Endothelial cell of umbilical vein (primary cell): Measurements from ENCODE around the gene KLLN. TPM values are rescaled to one million over a fixed set of nuclear protein-coding genes. Genes with fewer than 3 reads are reported as not detected.

Source experiments
- BruUV-seq: library from RNA; stranded (reverse); fragments of 400-500 nt; replicated peaks from 2 replicates; lab custom pipeline; 2021; lab: Mats Ljungman, UMichigan
- CTCF ChIA-PET: fragments of 300-600, 350-600 bp; sonication (Branson Sonifier 250); formaldehyde crosslinking; loops from one replicate; lab custom pipeline; 2021; ENCODE audit warnings: antibody characterized with exemption, inconsistent platforms; lab: Charles Lee
- POLR2A ChIA-PET: fragments of 300-600, 350-600 bp; sonication (Branson Sonifier 250); formaldehyde crosslinking; loops from one replicate; lab custom pipeline; 2021; ENCODE audit warnings: antibody characterized with exemption, inconsistent platforms; lab: Charles Lee
- DNase-seq: peaks from one replicate; pipeline ENCODE4 v3.0.0-alpha.2; 2011; ENCODE audit warnings: low read depth, low spot score
- FAIRE-seq: peaks from 2 replicates; lab custom pipeline; 2011; peaks lifted over from hg19 to GRCh38; lab: Jason Lieb, UNC
- H2AFZ ChIP-seq: 2 replicates; pipeline ENCODE4 v1.6.0; 2012; ENCODE audit warnings: low read depth, low read length, control low read depth, inconsistent platforms
- H3K27ac ChIP-seq: 2 replicates; pipeline ENCODE4 v1.5.1; 2011; ENCODE audit warnings: low read depth, mild to moderate bottlenecking, control low read depth, low read length, moderate library complexity; ENCODE audit not compliant: insufficient read depth
- H3K27me3 ChIP-seq, 2 experiments: 2 replicates each; pipeline versions ENCODE4 v1.6.0 to v1.6.1; 2011; ENCODE audit warnings: low read length in 2 of 2, mixed read lengths in 1 of 2; ENCODE audit not compliant: control insufficient read depth in 2 of 2, insufficient read depth in 2 of 2
- H3K36me3 ChIP-seq, 2 experiments: 2 replicates in 1 of 2; 3 replicates in 1 of 2; pipeline ENCODE4 v1.5.1; 2011; ENCODE audit warnings: low read length in 2 of 2, mild to moderate bottlenecking in 1 of 2, moderate library complexity in 1 of 2; ENCODE audit not compliant: control insufficient read depth in 2 of 2, insufficient read depth in 2 of 2; ENCODE audit errors: extremely low read depth in 1 of 2
- H3K4me1 ChIP-seq: 3 replicates; pipeline ENCODE4 v1.5.1; 2011; ENCODE audit warnings: mild to moderate bottlenecking, low read length; ENCODE audit not compliant: control insufficient read depth, insufficient read depth; ENCODE audit errors: extremely low read depth
- H3K4me2 ChIP-seq: 2 replicates; pipeline ENCODE4 v1.6.1; 2011; ENCODE audit warnings: low read length, control low read depth, mixed read lengths; ENCODE audit not compliant: insufficient read depth
- H3K4me3 ChIP-seq, 3 experiments: fragments of 200-600 bp in 1 of 3; sonication (generic), shearing (Covaris generic) in 1 of 3; replicated peaks in 1 of 3; 2 replicates each; pipeline ENCODE4 v1.5.1; 2011 to 2016; ENCODE audit warnings: control low read depth in 3 of 3, low read length in 3 of 3, mild to moderate bottlenecking in 2 of 3, inconsistent platforms in 1 of 3, low read depth in 1 of 3, moderate library complexity in 1 of 3; ENCODE audit not compliant: insufficient read depth in 1 of 3
- H3K79me2 ChIP-seq: 2 replicates; pipeline ENCODE4 v1.6.0; 2012; ENCODE audit warnings: low read length, inconsistent platforms; ENCODE audit not compliant: control insufficient read depth, insufficient read depth
- H3K9ac ChIP-seq: replicated peaks from 2 replicates; pipeline ENCODE3; 2011; ENCODE audit warnings: low read length, control low read depth; ENCODE audit not compliant: insufficient read depth; ENCODE audit errors: extremely low read depth
- H3K9me1 ChIP-seq: replicated peaks from 3 replicates; pipeline ENCODE4 v1.6.0; 2011; ENCODE audit warnings: mild to moderate bottlenecking, low read length; ENCODE audit not compliant: control insufficient read depth, insufficient read depth; ENCODE audit errors: extremely low read depth
- H3K9me3 ChIP-seq: replicated peaks from 2 replicates; pipeline ENCODE4 v1.5.1; 2012; ENCODE audit warnings: low read length, inconsistent platforms; ENCODE audit not compliant: control insufficient read depth, insufficient read depth
- H4K20me1 ChIP-seq: replicated peaks from 2 replicates; pipeline ENCODE3; 2011; ENCODE audit warnings: mild to moderate bottlenecking, low read length; ENCODE audit not compliant: control insufficient read depth, insufficient read depth; ENCODE audit errors: extremely low read depth
- EZH2 ChIP-seq: IDR thresholded peaks from 2 replicates; pipeline ENCODE4 v1.6.1; 2012; ENCODE audit warnings: borderline replicate concordance, low read depth, mild to moderate bottlenecking, moderate library complexity, low read length, inconsistent platforms; ENCODE audit not compliant: severe bottlenecking
- FOS ChIP-seq: IDR thresholded peaks from 2 replicates; pipeline ENCODE4 v1.6.1; 2011; ENCODE audit warnings: mild to moderate bottlenecking, low read length, moderate library complexity, borderline replicate concordance; ENCODE audit not compliant: insufficient read depth
- GATA2 ChIP-seq: IDR thresholded peaks from 2 replicates; pipeline ENCODE4 v1.7.0; 2011; ENCODE audit warnings: low read depth, mild to moderate bottlenecking, moderate library complexity, mixed read lengths, low read length; ENCODE audit not compliant: insufficient read length, insufficient read depth
- JUN ChIP-seq: IDR thresholded peaks from 2 replicates; pipeline ENCODE4 v1.6.1; 2011; ENCODE audit warnings: borderline replicate concordance, low read depth; ENCODE audit not compliant: insufficient read length, insufficient read depth
- MYC ChIP-seq: IDR thresholded peaks from one replicate; pipeline ENCODE4 v1.6.1; 2011; ENCODE audit warnings: mild to moderate bottlenecking, low read depth, low read length
- POLR2A ChIP-seq: IDR thresholded peaks from 2 replicates; pipeline ENCODE4 v1.6.1; 2012; ENCODE audit warnings: low read depth, mild to moderate bottlenecking, control low read depth, low read length
- POLR2AphosphoS5 ChIP-seq: IDR thresholded peaks from 2 replicates; pipeline ENCODE4 v1.6.1; 2012; ENCODE audit warnings: low read depth, mild to moderate bottlenecking, control low read depth, low read length, moderate library complexity; ENCODE audit not compliant: insufficient read depth
- dilution Hi-C: fragments of 300-500 bp; cut with MboI; formaldehyde crosslinking; loops from one replicate; pipeline ENCODE4 v1.15.0; 2019; ENCODE audit warnings: low sequenced_read_pairs; ENCODE audit not compliant: extremely low pct_ligation_motif_present
- intact Hi-C: fragments of 100-400 bp; cut with micrococcal nuclease; formaldehyde crosslinking; loops from one replicate; pipeline ENCODE4 v1.10.0; 2022
- polyA plus RNA-seq, 4 experiments: library from polyadenylated mRNA; depleted of rRNA in 3 of 4; stranded (reverse) in 3 of 4; unstranded in 1 of 4; fragments of >200 nt; gene quantifications; 2 replicates each; pipeline versions ENCODE4 v1.2.1 to v1.2.3, GENCODE V29; 2011 to 2012; ENCODE audit warnings: missing spikeins in 1 of 4
- total RNA-seq: library from RNA; stranded (reverse); gene quantifications from 2 replicates; pipeline ENCODE4 v1.2.3, GENCODE V29; 2021
- TF ChIP-seq, protein P1 (sequence below), 2 donors: IDR thresholded peaks; 1 replicate in 1 of 2; 2 replicates in 1 of 2; pipeline ENCODE4 v1.5.1; 2011; ENCODE audit warnings: low read length in 2 of 2, mild to moderate bottlenecking in 2 of 2, moderate library complexity in 2 of 2, control low read depth in 1 of 2, inconsistent platforms in 1 of 2, low read depth in 1 of 2; ENCODE audit not compliant: insufficient read depth in 1 of 2; ENCODE audit errors: extremely low read depth in 1 of 2
- TF ChIP-seq, protein P2 (sequence below): IDR thresholded peaks from 2 replicates; pipeline ENCODE4 v1.6.1; 2011; ENCODE audit not compliant: insufficient read depth, insufficient read length

Gene KLLN
- total and polyA plus RNA-seq, 2 donors (not counting 3 experiments of a cell fraction or from before 2014, with no cell fraction given) = 0.14 to 0.31 TPM

DNA sequence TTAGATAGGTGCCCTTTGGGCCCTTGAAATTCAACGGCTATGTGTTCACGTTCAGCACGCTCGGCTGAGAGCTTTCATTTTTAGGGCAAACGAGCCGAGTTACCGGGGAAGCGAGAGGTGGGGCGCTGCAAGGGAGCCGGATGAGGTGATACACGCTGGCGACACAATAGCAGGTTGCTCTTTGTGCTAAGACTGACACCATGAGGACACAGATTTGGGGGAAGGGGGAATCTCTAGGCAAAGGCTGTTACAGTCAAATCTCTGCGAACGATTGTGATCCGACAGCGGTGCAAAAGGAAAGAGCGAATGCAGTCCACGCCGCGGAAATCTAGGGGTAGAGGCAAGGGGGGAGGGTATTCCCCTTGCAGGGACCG, 667 bp downstream of the KLLN start:
- Histone ChIP-seq H3K27ac (peak overlapping the region; percentile 3), H2AFZ (peak overlapping the region; percentile 86), H3K9ac (peak overlapping the region; percentile 40), H3K9me1 (no peaks in the 10 kb centered on the region), H3K27me3 (no peaks in the 10 kb centered on the region), H3K4me1 (peaks cover 9% of the 10 kb centered on the region), H3K79me2 (peaks cover 37% of the 10 kb centered on the region), H3K4me2 (peak overlapping the region; percentile 15), H3K36me3 (no peaks in the 10 kb centered on the region), H4K20me1 (peaks cover 3% of the 10 kb centered on the region), H3K9me3 (no peaks in the 10 kb centered on the region), H3K4me3 (peak overlapping the region; percentile 50 to 78 (median 65))
- intact Hi-C loops = loop anchor here (1.0 to 10.0 kb wide), 10 partner anchors 44 to 382 kb away; partner anchors contain the start of gene ATAD1
- DNase-seq (no peak), FAIRE-seq (no peak)
- BruUV-seq = no TSS peak
- dilution Hi-C loops = loop anchor here (25.0 kb wide), 1 partner anchor 700 kb away; no protein-coding TSS in a partner anchor
- CTCF ChIA-PET = interaction anchor here (1.2 to 10.2 kb wide), 13 partner anchors 9 to 703 kb away, joined by 3 to 178 read pairs (median 5); partner anchors contain the start of gene ATAD1
- TF ChIP-seq, protein P1, sequence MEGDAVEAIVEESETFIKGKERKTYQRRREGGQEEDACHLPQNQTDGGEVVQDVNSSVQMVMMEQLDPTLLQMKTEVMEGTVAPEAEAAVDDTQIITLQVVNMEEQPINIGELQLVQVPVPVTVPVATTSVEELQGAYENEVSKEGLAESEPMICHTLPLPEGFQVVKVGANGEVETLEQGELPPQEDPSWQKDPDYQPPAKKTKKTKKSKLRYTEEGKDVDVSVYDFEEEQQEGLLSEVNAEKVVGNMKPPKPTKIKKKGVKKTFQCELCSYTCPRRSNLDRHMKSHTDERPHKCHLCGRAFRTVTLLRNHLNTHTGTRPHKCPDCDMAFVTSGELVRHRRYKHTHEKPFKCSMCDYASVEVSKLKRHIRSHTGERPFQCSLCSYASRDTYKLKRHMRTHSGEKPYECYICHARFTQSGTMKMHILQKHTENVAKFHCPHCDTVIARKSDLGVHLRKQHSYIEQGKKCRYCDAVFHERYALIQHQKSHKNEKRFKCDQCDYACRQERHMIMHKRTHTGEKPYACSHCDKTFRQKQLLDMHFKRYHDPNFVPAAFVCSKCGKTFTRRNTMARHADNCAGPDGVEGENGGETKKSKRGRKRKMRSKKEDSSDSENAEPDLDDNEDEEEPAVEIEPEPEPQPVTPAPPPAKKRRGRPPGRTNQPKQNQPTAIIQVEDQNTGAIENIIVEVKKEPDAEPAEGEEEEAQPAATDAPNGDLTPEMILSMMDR (IDR thresholded peaks at IDR 0.05; ENCODE audit: extremely low read depth in 1 of 2, insufficient read depth in 1 of 2, low read depth in 1 of 2, low read length in 2 of 2) = no peak
- TF ChIP-seq FOS = no peak
- no peak for TF ChIP-seq POLR2A
- no peak for TF ChIP-seq JUN
- no peak for TF ChIP-seq EZH2
- TF ChIP-seq MYC = no peak
- TF ChIP-seq GATA2 = no peak
- no peak for TF ChIP-seq POLR2AphosphoS5
- TF ChIP-seq, protein P2, sequence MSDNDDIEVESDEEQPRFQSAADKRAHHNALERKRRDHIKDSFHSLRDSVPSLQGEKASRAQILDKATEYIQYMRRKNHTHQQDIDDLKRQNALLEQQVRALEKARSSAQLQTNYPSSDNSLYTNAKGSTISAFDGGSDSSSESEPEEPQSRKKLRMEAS = no peak
- POLR2A ChIA-PET = interaction anchor here (1.5 to 4.0 kb wide), 3 partner anchors 56 to 527 kb away, joined by 3 to 17 read pairs (median 5); no protein-coding TSS in a partner anchor
